GM12878 (cell line): ENCODE measurements around the gene BTBD7.

Source experiments
- CBFB ChIP-seq: IDR thresholded peaks from 2 replicates; pipeline ENCODE4 v1.6.1; 2016; ENCODE audit warnings: antibody characterized with exemption, low read depth
- EZH2 ChIP-seq: IDR thresholded peaks from 2 replicates; pipeline ENCODE4 v1.6.1; 2012; ENCODE audit warnings: low read depth, mild to moderate bottlenecking, control low read depth, inconsistent platforms, low read length, borderline replicate concordance; ENCODE audit not compliant: control insufficient read depth
- MYC ChIP-seq: IDR thresholded peaks from 2 replicates; pipeline ENCODE4 v1.6.1; 2011; ENCODE audit warnings: mild to moderate bottlenecking, low read length, moderate library complexity, inconsistent platforms; ENCODE audit not compliant: insufficient read depth, insufficient replicate concordance, insufficient read length, severe bottlenecking
- POLR2A ChIP-seq: IDR thresholded peaks from 2 replicates; pipeline ENCODE4 v1.6.1; 2011; ENCODE audit warnings: low read depth, mild to moderate bottlenecking, low read length
- SMAD1 ChIP-seq: fragments of 450-650 bp; IDR thresholded peaks from 2 replicates; pipeline ENCODE4 v1.6.1; 2018; ENCODE audit warnings: mild to moderate bottlenecking, low read depth; ENCODE audit not compliant: partially characterized antibody
- TF ChIP-seq, protein P1 (sequence below), 3 experiments: IDR thresholded peaks in 2 of 3; conservative IDR thresholded peaks in 1 of 3; 2 replicates each; pipeline ENCODE4 v1.5.1; 2011; ENCODE audit warnings: low read depth in 3 of 3, low read length in 3 of 3, mild to moderate bottlenecking in 3 of 3, control low read depth in 2 of 3, moderate library complexity in 2 of 3, inconsistent platforms in 1 of 3, mixed read lengths in 1 of 3; ENCODE audit not compliant: control insufficient read depth in 2 of 3, insufficient read depth in 1 of 3; ENCODE audit errors: extremely low read depth in 1 of 3

DNA sequence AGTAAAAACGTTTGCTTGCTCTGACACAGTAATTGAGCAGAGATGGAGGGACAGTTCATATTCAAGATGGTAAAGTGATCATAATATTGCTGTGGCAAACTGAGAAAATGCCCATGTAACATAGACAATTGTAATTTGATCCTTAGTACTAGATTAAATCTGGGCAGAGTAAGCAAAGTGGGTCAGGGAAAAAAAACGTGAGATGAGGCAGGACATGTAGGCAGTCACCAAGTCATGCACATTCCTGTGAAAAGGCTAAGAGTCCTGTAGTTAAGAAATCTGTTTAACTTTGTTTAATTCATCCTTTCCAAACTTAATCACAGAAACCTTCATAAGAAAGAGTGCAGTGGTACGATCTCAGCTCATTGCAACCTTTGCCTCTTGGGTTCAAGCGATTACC, 16.1 kb downstream of the BTBD7 start:
- TF ChIP-seq SMAD1 (no peak), MYC (no peak), POLR2A (no peak), EZH2 (no peak), CBFB (no peak)
- TF ChIP-seq, protein P1, sequence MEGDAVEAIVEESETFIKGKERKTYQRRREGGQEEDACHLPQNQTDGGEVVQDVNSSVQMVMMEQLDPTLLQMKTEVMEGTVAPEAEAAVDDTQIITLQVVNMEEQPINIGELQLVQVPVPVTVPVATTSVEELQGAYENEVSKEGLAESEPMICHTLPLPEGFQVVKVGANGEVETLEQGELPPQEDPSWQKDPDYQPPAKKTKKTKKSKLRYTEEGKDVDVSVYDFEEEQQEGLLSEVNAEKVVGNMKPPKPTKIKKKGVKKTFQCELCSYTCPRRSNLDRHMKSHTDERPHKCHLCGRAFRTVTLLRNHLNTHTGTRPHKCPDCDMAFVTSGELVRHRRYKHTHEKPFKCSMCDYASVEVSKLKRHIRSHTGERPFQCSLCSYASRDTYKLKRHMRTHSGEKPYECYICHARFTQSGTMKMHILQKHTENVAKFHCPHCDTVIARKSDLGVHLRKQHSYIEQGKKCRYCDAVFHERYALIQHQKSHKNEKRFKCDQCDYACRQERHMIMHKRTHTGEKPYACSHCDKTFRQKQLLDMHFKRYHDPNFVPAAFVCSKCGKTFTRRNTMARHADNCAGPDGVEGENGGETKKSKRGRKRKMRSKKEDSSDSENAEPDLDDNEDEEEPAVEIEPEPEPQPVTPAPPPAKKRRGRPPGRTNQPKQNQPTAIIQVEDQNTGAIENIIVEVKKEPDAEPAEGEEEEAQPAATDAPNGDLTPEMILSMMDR (IDR thresholded peaks at IDR 0.05 in 2 of 3, conservative IDR thresholded peaks at IDR 0.05 in 1 of 3; ENCODE audit: control insufficient read depth in 2 of 3, extremely low read depth in 1 of 3, insufficient read depth in 1 of 3, low read depth in 3 of 3, low read length in 3 of 3) = no peak
